GM19240 (cell line): ENCODE results near the gene SRC.
"Not testable (repeated sequence)": the region's sequence is repeated elsewhere in the genome, so short reads cannot be mapped to it uniquely, and the experiment has no call there.

ENCODE experiments used
- DNase-seq: peaks from one replicate; pipeline ENCODE4 v3.0.0; 2011; ENCODE audit warnings: low spot score; ENCODE audit not compliant: insufficient read length

Gene SRC

GRCh38 chr20:37362821-37363220, 16.9 kb downstream of the SRC start:
- DNase-seq = no peak

GRCh38 chr20:37363221-37364012, 17.5 kb downstream of the SRC start:
- no peak for DNase-seq

GRCh38 chr20:37364013-37364926, 18.3 kb downstream of the SRC start:
- no peak for DNase-seq

- DNase-seq = no peak
These were observed 19.0 kb downstream of the SRC start for GRCh38 chr20:37364927-37365272.

GRCh38 chr20:37365760-37366638, 20.1 kb downstream of the SRC start:
- DNase-seq = no peak

GRCh38 chr20:37366743-37367142, 20.8 kb downstream of the SRC start:
- no peak for DNase-seq

- DNase-seq = no peak
These were observed 23.9 kb downstream of the SRC start for GRCh38 chr20:37369846-37370245.

- not testable (repeated sequence) for DNase-seq
These were observed 25.9 kb downstream of the SRC start for GRCh38 chr20:37371845-37372244.

GRCh38 chr20:37372441-37372840, 26.5 kb downstream of the SRC start:
- no peak for DNase-seq

- no peak for DNase-seq
These were observed 27.2 kb downstream of the SRC start for GRCh38 chr20:37373020-37373598.

- DNase-seq = no peak
These were observed 29.3 kb downstream of the SRC start for GRCh38 chr20:37375227-37375626.

GRCh38 chr20:37376324-37376723, 30.4 kb downstream of the SRC start:
- no peak for DNase-seq

- DNase-seq = no peak
These were observed 30.9 kb downstream of the SRC start for GRCh38 chr20:37376791-37377190.

GRCh38 chr20:37377346-37378081, 31.6 kb downstream of the SRC start:
- no peak for DNase-seq

GRCh38 chr20:37378420-37378784, 32.5 kb downstream of the SRC start:
- DNase-seq = no peak

GRCh38 chr20:37378785-37379598, 33.1 kb downstream of the SRC start:
- DNase-seq = no peak

GRCh38 chr20:37379967-37380828, 34.3 kb downstream of the SRC start:
- no peak for DNase-seq

- no peak for DNase-seq
These were observed 35.1 kb downstream of the SRC start for GRCh38 chr20:37380864-37381579.
